H1 (cell line): ENCODE results near the gene ZNF74.

Experiments used
- MAFK ChIP-seq: IDR thresholded peaks from 2 replicates; pipeline ENCODE4 v1.6.1; 2012; ENCODE audit warnings: low read depth, mild to moderate bottlenecking, improper control_type of control experiment, low read length
- POU5F1 ChIP-seq: IDR thresholded peaks from 2 replicates; pipeline ENCODE4 v1.6.1; 2011; ENCODE audit warnings: low read depth, mild to moderate bottlenecking, low read length, moderate library complexity
- SAP30 ChIP-seq: fragments of 300-600 bp; sonication (generic); IDR thresholded peaks from 2 replicates; pipeline ENCODE4 v1.7.1; 2012; ENCODE audit warnings: low read length, moderate library complexity, mild to moderate bottlenecking, inconsistent platforms; ENCODE audit not compliant: insufficient read depth, insufficient replicate concordance
- USF2 ChIP-seq: IDR thresholded peaks from 2 replicates; pipeline ENCODE4 v1.6.1; 2011; ENCODE audit warnings: low read length, improper control_type of control experiment
- ZNF274 ChIP-seq: IDR thresholded peaks from 2 replicates; pipeline ENCODE4 v1.7.0; 2012; ENCODE audit warnings: low read length, borderline replicate concordance; ENCODE audit errors: extremely low read depth

- TF ChIP-seq SAP30 (no peak), POU5F1 (no peak), USF2 (no peak), MAFK (no peak), ZNF274 (no peak)
These were observed 56.6 kb downstream of the ZNF74 start for GRCh38 chr22:20450551-20450906.
